ENCODE measurements around the gene SLC12A7. TPM values are rescaled to one million over a fixed set of nuclear protein-coding genes. Genes with fewer than 3 reads are reported as not detected.

SLC12A7 gene
- total RNA-seq, 6 experiments from 2014 or later = 38.9 to 65.2 (median 53.3) TPM

GRCh38 chr5:1123418-1124147, 11.7 kb upstream of the SLC12A7 start:
- ATAC-seq (peak in 1 of 4 donors; percentile 5), DNase-seq (no peak)
- no peak overlapping the region for H3K4me3 ChIP-seq
- TF ChIP-seq CTCF (IDR thresholded peaks at IDR 0.05) = no peak
- TF ChIP-seq POLR2A (IDR thresholded peaks at IDR 0.05) = no peak
- WGBS (ENCODE audit: insufficient coverage, low coverage, low lambda C conversion rate, missing lambda C conversion rate) = 76% methylated on average over 16 of the region's 20 CpGs
- no peaks in the 10 kb centered on the region for H3K36me3 ChIP-seq
- peak overlapping the region in 1 of 3 donors; percentile 7 for H3K27ac ChIP-seq
- H3K9me3 ChIP-seq = no peaks in the 10 kb centered on the region
- intact Hi-C loops (cut with DNase I) = no loop called here
- peaks cover 0 to 37% (median 15%) of the 10 kb centered on the region in 4 donors for H3K4me1 ChIP-seq
- H3K27me3 ChIP-seq = no peaks in the 10 kb centered on the region

- H3K9me3 ChIP-seq = no peaks in the 10 kb centered on the region
- no peak for TF ChIP-seq CTCF (IDR thresholded peaks at IDR 0.05)
- no peak for TF ChIP-seq POLR2A (IDR thresholded peaks at IDR 0.05)
- H3K27me3 ChIP-seq = no peaks in the 10 kb centered on the region
- intact Hi-C loops (cut with DNase I) = no loop called here
- DNase-seq = peak in 2 of 3 donors; percentile 82 to 88
- H3K36me3 ChIP-seq = no peaks in the 10 kb centered on the region
- H3K4me1 ChIP-seq = peaks cover 0 to 34% (median 10%) of the 10 kb centered on the region in 4 donors
- no peak overlapping the region for H3K4me3 ChIP-seq
- ATAC-seq = peak; percentile 24 to 68 (median 62)
- peak overlapping the region in 1 of 3 donors; percentile 7 for H3K27ac ChIP-seq
- 72% methylated on average over 25 of the region's 34 CpGs for WGBS (ENCODE audit: insufficient coverage, low coverage, low lambda C conversion rate, missing lambda C conversion rate)
These were observed 10.8 kb upstream of the SLC12A7 start for GRCh38 chr5:1122511-1123294.

GRCh38 chr5:1121891-1122290, 10.0 kb upstream of the SLC12A7 start:
- WGBS (ENCODE audit: insufficient coverage, low coverage, low lambda C conversion rate, missing lambda C conversion rate) = no CpG with 5 or more reads among the region's 14 CpGs
- no peaks in the 10 kb centered on the region for H3K9me3 ChIP-seq
- no peak for TF ChIP-seq CTCF (IDR thresholded peaks at IDR 0.05)
- TF ChIP-seq POLR2A (IDR thresholded peaks at IDR 0.05) = no peak
- no peak overlapping the region for H3K27ac ChIP-seq
- intact Hi-C loops (cut with DNase I) = no loop called here
- no peak for DNase-seq
- no peak for ATAC-seq
- H3K36me3 ChIP-seq = no peaks in the 10 kb centered on the region
- H3K4me3 ChIP-seq = no peak overlapping the region
- peaks cover 0 to 32% (median 10%) of the 10 kb centered on the region in 4 donors for H3K4me1 ChIP-seq
- H3K27me3 ChIP-seq = no peaks in the 10 kb centered on the region

- DNase-seq (no peak), ATAC-seq (no peak)
- Histone ChIP-seq H3K4me1 (peaks cover 0 to 32% (median 10%) of the 10 kb centered on the region in 4 donors), H3K27ac (no peak overlapping the region), H3K36me3 (no peaks in the 10 kb centered on the region), H3K9me3 (no peaks in the 10 kb centered on the region), H3K27me3 (no peaks in the 10 kb centered on the region), H3K4me3 (no peak overlapping the region)
- TF ChIP-seq POLR2A (IDR thresholded peaks at IDR 0.05) (no peak), CTCF (IDR thresholded peaks at IDR 0.05) (no peak)
- 80% methylated on average over 1 of the region's 14 CpGs for WGBS (ENCODE audit: insufficient coverage, low coverage, low lambda C conversion rate, missing lambda C conversion rate)
- intact Hi-C loops (cut with DNase I) = no loop called here
These were observed 9.2 kb upstream of the SLC12A7 start for GRCh38 chr5:1121044-1121443.

Data from right lobe of liver (tissue), 6 donors.